AG09309 (cell line): ENCODE results near the gene RBKS.

Experiments
- DNase-seq: peaks from one replicate; pipeline ENCODE4 v3.0.0-alpha.2; 2010; ENCODE audit warnings: low read depth
- H3K4me3 ChIP-seq: 2 replicates; pipeline ENCODE4 v1.5.1; 2011; ENCODE audit warnings: mild to moderate bottlenecking, low read depth, low read length, moderate library complexity; ENCODE audit not compliant: control insufficient read depth
- TF ChIP-seq, protein P1 (sequence below): IDR thresholded peaks from 2 replicates; pipeline ENCODE4 v1.5.1; 2011; ENCODE audit warnings: mild to moderate bottlenecking, low read depth, low read length, inconsistent platforms; ENCODE audit not compliant: insufficient read depth, control insufficient read depth; ENCODE audit errors: missing control alignments

The RBKS gene

GRCh38 chr2:27922842-27923241, 32.7 kb upstream of the RBKS start:
- no peak for DNase-seq
- TF ChIP-seq, protein P1, sequence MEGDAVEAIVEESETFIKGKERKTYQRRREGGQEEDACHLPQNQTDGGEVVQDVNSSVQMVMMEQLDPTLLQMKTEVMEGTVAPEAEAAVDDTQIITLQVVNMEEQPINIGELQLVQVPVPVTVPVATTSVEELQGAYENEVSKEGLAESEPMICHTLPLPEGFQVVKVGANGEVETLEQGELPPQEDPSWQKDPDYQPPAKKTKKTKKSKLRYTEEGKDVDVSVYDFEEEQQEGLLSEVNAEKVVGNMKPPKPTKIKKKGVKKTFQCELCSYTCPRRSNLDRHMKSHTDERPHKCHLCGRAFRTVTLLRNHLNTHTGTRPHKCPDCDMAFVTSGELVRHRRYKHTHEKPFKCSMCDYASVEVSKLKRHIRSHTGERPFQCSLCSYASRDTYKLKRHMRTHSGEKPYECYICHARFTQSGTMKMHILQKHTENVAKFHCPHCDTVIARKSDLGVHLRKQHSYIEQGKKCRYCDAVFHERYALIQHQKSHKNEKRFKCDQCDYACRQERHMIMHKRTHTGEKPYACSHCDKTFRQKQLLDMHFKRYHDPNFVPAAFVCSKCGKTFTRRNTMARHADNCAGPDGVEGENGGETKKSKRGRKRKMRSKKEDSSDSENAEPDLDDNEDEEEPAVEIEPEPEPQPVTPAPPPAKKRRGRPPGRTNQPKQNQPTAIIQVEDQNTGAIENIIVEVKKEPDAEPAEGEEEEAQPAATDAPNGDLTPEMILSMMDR: no peak

GRCh38 chr2:27921880-27922547, 31.8 kb upstream of the RBKS start:
- no peak for DNase-seq
- TF ChIP-seq, protein P1: no peak
- no peak overlapping the region for H3K4me3 ChIP-seq

More at GRCh38 chr2:27922842-27923241, 32.7 kb upstream of the RBKS start:
- H3K4me3 ChIP-seq: no peak overlapping the region

DNA sequence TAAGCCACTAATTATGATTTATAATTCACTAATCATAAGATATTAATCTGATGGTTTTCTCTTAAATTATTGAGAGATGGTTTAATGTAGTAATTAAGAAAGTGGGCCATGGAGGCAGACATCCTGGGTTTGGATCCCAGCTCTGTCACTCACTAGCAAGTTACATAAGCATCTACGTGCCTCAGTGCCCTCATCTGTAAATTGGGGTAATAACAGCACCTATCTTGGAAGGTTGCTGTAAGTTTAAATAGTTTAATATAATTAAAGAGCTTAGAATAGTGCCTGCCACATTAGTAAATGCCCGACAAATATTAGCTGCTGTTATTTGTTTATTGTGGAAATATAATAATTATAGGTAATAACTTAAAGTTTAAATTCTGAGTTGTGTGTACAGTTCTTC, 31.2 kb upstream of the RBKS start:
- no peak overlapping the region for H3K4me3 ChIP-seq
- DNase-seq: no peak
- TF ChIP-seq, protein P1: no peak

GRCh38 chr2:27920148-27920885, 30.1 kb upstream of the RBKS start:
- DNase-seq: no peak
- no peak overlapping the region for H3K4me3 ChIP-seq
- TF ChIP-seq, protein P1: no peak

GRCh38 chr2:27916293-27916995, 26.3 kb upstream of the RBKS start:
- H3K4me3 ChIP-seq: no peak overlapping the region
- TF ChIP-seq, protein P1: no peak
- no peak for DNase-seq

- no peak for DNase-seq
- H3K4me3 ChIP-seq: no peak overlapping the region
These were observed 25.7 kb upstream of the RBKS start for GRCh38 chr2:27915874-27916273.

More at GRCh38 chr2:27915874-27916273, 25.7 kb upstream of the RBKS start:
- TF ChIP-seq, protein P1: no peak
